Measurements from ENCODE around the gene NDUFV3.
A peak's percentile ranks its signal among the peaks of the same experiment; 100 is the strongest.
"Not testable (repeated sequence)": the region's sequence is repeated elsewhere in the genome, so short reads cannot be mapped to it uniquely, and the experiment has no call there.

The NDUFV3 gene

DNA sequence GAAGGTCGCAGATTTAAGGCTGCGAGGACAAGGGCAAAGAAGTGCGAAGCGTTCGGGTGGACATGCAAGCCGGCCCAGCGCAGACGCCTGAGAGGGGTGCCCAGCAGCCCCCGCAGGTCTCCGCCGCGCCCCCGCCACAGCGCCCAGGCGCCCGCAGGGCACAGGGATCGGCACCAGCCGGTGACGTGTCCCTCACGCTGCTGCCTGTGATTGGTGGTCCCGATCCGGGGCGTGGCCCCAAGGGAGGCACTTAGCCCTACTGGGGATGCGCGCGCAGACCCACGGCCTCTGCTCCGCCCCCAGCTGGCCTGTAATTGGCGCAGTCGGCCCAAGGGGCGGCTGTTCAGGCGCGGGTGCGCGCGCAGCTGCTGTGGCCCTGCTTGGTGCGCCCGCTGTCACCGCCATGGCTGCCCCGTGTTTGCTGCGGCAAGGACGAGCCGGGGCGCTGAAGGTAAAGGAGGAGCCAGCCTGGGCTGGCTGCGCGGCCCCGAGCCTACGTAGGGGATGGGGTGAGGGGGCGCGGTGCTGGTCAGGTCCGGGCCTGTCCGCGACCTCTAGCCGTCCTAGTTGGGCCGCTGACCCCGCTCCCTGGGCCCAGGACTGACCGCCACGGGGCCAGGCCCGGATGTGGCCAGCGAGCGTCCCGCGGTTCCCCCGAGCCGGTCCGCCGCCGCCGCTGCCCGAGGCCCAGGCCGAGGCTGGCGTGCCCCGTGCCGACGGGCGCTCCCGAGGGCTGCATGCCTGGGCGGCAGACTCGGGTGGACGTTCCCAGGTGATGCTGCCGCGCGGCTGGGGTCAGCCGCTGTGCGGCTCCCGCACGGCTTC is at the start of gene NDUFV3:
Gene NDUFV3 (plus strand): TSS at position 379 of the 825 bp plus-strand sequence. CDS start 25 bp downstream, at position 404.
- DNase-seq = peak; percentile 98

DNA sequence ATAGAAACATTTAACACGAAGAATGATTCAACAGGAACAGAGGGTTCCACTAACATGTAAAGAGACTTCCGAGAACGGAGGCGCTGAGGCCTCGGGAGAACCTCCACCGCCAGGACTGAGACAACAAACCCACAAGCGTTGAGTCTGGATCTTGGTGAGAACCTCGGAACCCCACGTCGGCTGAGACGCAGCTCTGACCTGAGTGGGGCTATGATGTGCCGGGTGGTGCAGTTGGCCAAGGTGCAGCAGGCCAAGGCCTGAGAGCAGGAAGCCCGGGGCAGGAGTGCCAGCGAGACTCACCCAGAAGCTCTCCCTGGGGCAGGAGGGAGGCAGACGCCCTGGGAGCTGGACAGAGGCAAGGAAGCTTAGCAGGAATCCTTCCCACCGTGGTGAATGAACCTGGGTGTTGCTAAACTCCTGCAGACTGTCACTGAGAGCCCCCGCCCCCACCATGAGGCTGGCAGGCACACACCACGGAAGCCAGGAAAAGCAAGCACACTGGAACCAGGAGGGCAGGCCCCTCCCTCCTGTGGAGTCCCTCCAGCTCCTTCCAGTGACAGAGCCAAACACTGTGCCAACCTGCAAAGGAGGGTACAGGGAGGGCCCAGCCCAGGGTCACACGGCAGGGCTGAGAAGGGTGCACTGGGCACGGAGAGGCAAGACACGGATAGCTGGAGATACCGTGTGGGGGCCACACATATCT is 48.5 kb upstream of the NDUFV3 start:
- DNase-seq = no peak

DNA sequence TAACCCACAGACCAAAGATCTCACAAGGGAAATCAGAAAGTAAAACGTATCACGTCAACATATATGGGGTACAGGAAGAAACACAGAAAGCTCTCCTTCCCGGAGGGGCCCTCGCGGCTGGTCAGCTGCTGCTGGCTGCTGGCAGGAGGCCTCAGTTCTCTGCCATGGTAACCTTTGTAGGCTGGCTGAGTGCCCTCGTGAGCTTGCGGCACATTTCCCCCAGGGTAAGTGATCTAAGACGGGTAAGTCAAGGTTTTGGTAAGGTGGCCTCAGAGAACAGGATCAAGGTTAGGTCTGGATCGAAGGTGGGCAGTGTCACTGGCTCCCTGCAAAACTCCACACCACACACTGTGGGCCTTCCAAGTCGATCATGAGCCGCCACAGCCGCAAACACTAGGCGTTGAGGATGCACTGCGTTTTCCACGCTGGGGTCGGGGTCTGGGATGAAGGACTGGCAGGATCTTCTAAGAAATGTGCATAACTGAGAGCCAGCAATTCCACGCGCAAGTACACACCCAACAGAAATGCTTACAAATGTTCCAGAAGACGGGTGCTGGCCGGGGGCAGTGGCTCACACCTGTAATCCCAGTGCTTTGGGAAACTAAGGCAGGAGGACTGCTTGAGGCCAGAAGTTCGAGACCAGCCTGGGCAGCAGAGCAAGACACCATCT is 47.7 kb upstream of the NDUFV3 start:
- DNase-seq = no peak

- DNase-seq = no peak
Measured at GRCh38 chr21:42846221-42846620, 46.9 kb upstream of the NDUFV3 start.

DNA sequence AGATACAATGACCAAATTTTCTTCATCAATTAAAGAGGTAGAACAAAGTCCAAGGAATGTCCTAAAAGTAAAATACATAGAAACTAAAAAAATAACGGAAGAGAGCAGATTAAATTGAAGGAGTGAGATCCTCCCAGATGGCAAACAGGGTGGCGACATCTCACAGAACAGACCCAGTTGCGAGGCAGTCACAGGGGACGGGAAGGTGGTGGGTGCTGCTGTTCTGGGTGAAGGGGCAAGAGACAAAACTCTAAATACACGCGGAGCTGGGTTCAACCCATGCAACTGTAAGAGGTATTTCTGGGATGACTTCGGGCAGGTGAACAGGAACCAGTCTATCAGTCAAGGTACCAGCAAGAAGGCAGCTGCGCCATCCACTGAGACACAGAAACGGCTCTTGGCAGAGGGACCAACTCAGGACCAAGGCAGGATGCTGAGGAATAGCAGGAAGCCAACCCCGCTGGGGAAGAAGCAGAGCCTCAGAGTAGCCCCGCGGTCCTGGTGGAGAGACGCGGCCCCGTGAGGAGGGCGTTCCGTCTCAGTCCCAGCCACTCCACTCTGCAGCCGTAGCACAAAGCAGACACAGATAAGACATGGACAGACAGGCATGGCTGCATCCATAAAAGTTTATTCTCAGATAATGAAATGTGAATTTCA is 45.9 kb upstream of the NDUFV3 start:
- DNase-seq = no peak

- DNase-seq = no peak
Measured at GRCh38 chr21:42847726-42848125, 45.4 kb upstream of the NDUFV3 start.

DNA sequence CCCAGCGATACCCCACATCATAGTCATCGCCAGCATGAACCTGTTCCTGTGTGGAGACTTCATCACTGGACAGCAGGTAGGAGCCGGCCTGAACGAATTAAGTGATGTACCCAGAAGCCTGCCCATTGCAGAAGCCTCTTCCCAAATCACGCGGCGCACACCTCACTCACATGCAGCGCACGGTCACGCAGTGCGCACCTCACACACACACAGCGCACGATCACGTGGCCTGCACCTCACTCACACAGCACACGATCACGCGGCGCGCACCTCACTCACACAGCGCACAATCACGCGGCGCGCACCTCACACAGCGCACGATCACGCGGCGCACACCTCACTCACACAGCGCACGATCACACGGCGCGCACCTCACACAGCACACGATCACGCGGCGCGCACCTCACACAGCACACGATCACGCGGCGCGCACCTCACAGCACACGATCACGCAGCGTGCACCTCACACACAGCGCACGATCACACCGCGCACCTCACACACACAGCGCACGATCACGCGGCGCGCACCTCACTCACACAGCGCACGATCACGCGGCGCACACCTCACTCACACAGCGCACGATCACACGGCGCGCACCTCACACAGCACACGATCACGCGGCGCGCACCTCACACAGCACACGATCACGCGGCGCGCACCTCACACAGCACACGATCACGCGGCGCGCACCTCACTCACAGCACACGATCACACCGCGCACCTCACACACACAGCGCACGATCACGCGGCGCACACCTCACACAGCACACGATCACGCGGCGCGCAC is 44.8 kb upstream of the NDUFV3 start:
- DNase-seq = not testable (repeated sequence)

- no peak for DNase-seq
Measured at GRCh38 chr21:42848932-42849758, 44.0 kb upstream of the NDUFV3 start.

- no peak for DNase-seq
Measured at GRCh38 chr21:42849759-42850412, 43.2 kb upstream of the NDUFV3 start.

DNA sequence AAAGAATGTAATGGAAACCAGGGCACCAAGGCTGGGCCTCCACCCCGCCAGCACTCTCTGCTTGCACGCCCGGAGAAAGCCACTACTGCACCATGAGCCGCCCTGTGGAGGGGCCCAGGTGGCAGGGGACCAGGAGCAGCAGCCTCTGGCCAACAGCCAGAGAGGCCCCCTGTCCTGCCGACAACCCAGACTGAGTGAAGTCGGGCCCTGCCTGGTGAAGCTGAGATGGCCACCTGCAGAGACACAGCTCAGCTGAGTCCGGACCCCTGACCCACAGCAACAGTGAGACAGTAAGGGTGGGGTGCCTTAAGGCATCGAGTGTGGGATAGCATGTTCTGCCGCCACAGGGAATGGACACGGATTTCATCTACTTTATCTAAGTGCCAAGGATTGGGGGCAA is 42.6 kb upstream of the NDUFV3 start:
- DNase-seq = no peak

GRCh38 chr21:42850866-42851391 is 42.2 kb upstream of the NDUFV3 start:
- no peak for DNase-seq

DNA sequence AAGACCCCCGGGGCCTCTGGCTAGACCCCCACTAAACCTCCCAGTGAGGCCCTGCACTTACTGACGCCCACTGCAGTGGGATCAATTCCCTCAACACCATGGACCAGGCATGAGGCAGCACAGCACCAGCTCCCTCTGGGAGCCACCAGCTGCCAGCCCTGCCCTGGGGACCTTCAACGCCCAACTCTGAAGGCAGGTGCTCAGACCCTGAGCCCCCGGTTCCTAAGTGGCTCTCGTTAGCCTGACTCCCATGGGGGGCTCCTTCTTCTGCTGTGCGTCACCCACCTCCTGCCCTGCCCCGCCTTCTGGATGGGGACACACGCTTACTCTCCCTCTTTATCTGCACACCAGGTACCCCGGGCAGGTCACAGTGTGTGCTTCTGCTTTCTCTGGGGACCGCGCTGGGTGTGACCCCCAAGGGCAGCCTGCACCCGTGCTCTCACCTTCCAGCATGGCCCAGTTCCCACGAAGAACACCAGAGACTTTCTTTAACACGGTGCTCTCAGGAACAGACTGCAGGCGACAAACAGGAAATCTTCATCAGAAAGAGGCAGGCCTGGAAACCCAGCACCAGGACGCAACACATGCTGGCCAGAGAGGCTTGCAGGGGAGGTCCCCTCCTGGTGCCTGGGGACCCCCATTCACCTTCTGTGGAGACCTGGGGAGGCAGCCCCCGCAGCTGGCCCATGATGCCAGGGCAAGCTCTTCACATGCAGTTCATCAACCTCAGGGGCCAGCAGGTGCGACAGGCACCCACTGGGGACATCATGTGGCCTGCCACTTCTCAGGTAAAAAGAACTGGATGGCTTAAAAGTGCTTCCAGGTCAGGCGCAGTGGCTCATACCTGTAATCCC is 41.1 kb upstream of the NDUFV3 start:
- no peak for DNase-seq

GRCh38 chr21:42852925-42853570 is 40.1 kb upstream of the NDUFV3 start:
- no peak for DNase-seq

- no peak for DNase-seq
Measured at GRCh38 chr21:42853621-42854020, 39.5 kb upstream of the NDUFV3 start.

GRCh38 chr21:42854246-42855010 is 38.7 kb upstream of the NDUFV3 start:
- no peak for DNase-seq

DNA sequence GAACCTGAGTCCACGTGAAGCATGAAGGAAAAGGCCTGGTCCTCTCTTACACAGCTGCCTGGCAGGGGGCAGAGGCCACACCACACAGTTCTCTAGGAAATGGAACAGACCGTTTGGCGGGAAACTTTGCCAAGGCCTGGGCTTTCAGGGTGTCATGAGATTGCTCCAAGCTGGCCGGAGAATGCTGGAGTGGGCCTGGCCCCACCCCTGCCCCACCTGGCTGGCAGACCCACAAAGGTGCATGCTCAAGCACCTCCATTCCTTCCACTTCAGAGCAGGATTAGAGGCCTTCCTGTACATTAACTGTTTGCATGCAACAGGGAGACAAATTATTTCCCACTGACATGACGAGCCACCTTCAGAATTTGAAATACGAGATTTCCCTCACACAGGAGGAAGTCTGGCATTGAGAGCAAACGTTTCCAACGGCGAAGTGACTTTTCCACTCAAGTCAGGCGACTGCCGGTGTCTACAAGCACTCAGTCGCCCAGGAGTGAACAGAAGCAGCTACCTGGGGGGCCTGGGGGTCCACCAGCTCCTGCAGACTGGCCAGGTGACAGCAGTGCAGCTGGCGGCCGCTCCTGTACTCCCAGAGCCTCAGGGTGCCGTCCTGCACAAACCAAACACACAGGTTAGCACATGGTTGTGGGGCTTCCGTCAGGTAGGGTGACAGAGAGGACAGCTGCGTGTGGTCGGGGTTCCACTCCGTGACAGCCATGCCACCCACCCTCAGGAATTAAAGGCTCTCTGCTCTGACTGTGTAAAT is 37.8 kb upstream of the NDUFV3 start:
- DNase-seq = no peak

- no peak for DNase-seq
Measured at GRCh38 chr21:42855937-42856335, 37.2 kb upstream of the NDUFV3 start.

Data from fibroblast of skin of right quadriceps (primary cell).